Measurements from ENCODE around the gene NPC1L1.

Gene NPC1L1

DNA sequence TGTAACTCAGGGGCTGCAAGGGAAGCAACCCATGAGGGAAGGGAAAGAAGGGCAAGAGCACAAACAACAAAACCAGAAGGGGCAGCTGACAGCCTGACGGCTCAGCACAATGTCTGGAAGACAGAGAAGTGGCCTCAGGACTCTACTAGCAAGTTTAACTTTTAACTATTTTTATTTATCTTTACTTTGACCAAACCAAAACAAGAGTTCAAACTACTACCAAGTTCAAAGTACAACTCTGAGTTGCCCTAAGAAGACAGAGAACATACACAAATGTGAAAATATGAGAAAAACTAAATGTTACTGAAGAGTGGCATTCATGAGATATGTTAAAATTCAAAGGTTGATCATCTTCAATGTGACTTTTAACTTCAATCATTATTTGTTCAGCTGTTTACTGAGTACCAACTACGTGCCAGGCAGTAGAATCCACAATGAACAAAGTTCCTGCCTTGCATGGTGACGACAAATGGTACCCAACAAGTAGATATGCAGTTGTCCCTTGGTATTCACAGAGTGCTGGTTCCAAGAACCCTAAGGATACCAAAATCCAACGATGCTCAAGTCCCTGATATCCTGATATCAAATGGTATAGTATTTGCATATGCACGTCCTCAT, 70.4 kb downstream of the NPC1L1 start:
- DNase-seq = no peak

DNA sequence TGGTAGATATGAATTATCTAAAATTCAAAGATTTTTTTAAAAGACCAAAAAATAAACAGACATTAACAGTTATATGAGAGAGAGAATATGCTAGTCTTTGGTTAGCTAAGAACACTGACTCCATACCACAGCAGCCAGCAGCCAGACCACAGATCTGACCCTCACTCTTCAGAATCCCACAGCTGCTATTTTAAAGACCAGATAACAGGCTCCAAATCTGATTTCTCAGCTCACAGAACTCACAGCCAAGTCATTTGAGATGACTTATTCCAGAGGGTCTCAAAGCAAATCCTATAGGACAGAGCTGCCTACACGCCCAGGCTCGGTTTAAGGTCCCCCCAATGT, 71.0 kb downstream of the NPC1L1 start:
- DNase-seq = peak; percentile 32

DNA sequence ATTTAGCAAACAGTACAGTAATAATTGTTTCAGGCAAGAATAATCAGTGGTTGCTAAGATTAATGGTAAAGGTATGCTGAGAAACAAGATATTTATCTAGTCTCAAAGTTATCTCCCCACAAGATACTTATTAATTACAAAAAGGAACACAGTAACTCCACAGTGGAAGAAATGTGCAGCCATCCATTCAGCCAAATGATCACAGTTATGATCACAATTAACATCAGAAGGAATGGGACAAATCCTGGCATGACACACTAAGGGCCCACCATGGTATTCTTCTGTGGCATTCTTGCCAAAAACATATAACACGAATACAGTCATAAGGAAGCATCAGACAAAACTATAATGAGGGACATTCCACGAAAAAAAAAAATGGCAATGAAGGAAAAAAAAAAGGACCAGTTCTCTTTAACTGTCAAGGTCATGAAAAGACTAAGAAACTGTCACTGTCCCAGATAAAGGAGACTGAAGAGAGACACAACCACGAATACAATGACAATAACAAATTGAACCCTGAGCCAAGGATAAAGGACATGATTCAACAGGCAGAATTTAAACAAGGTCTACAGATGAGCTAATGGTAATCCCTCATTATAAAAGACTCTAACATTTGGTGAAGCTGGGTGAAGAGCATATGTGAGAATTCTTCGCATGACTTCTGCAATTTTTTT, 71.5 kb downstream of the NPC1L1 start:
- DNase-seq = no peak

DNA sequence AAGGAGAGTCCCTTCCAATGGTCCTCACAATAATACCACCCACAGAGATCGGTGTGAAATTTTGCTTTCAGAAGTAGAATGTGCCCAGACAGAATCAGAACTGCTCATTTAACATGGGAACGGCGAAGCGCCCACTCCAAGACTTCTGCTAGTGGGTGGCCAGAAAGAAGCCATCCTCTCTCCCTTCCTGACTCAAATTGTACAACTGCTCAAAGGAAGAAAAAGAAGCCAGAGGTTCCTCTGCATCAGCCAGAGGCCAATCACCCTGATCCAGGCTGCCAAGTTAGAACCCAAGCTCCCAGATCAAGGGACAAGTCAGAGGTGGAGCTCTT, 73.9 kb downstream of the NPC1L1 start:
- no peak for DNase-seq

DNA sequence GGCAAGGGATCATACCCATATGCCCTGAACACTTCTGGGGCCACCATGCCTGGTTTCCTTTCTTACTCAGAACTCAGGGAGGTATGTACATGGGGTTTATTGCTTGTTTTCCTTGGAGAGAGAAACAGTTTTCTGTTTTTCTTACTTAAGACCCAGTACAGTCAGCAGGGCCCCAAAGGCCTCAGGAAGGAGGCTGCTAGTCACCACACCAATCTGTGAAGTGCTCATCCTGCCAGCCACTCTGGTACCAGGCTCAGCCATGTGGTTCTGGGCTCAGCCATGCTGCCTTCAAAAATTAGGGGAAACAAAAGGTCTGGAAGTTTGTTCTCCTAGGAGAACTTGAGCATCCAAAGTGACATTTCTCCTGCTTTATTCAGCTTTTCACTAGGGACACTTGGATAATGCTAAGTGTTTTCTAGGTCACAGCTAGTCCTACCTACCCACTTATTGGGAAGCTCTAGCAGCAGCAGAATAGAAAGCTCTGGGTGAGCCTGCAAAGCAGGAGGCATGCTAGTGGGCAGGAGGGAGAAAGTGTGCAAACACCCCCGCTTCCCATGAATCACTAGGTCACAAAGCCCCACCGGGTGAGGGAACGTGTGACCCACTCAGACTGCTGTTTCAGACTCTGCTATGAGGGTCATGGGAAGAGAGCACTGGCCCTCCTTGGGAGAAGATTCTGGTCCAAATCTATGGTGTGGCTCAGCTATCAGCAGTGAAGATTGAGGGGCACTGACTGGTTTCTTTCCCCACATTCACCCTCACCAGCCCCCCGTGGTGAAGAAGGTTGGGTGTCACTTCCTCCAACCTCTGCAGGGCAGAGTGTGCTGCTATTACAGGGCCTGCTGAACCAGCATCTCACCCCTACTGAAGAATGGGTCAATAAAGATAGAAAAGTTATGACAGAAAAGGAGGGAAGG, 74.6 kb downstream of the NPC1L1 start:
- DNase-seq = no peak

DNA sequence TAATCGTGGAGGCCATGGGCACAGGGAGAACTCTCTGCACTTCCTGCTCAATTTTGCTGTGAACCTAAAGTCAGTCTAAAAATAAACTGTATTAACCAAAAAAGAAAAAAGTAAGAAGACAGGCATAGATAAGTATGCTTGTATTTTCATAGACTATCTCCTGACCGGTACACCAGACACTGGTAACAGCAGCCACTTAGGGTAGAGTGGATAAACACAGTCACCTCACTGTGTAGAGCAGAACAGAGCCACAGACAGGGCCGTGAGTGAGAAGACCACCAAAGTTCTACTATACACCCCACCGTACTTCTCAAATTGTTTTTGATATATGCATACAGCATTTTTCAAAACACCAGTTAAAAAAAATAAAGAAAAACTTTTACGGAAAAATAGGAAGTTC, 75.6 kb downstream of the NPC1L1 start:
- no peak for DNase-seq

DNA sequence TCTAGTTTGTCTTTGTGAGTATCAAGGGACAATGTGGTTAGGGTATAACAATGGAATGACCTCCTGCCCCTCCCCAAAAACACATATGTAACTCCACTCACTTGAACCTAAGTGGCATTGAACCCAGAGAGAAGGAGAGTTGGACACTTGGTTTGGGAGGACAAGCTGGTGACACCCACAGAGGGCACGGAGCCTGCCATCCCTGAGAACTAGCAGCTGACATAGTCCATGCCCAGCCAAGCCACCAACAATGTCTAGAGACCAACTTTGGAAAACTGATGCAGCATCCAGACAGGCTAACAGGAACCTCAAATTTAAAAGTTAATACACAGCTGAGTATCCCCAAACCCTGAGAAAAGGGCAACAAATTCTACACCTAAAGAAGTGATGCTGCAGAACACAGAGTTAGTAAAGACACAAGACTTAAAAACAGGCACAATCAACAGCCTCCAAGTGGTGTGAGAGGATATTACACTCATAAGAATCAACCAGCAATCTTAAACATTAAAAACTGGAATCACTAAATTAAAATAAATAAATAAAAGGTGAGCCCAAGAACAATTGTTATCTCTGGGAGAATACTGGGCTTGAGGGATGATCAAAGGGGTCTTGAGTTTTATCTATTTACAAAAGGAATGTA, 77.8 kb downstream of the NPC1L1 start:
- peak; percentile 43 for DNase-seq

Data from hematopoietic multipotent progenitor cell treated with erythropoietin and hydrocortisone succinate and interleukin-3 and kit ligand, for 6 days (in vitro differentiated cells).